NCI-H2171 (cell line): ENCODE data around the gene GJA4.

Source experiments
- DNase-seq: peaks from one replicate; lab custom pipeline; 2025; lab: John Stamatoyannopoulos, UW

The GJA4 gene

DNA sequence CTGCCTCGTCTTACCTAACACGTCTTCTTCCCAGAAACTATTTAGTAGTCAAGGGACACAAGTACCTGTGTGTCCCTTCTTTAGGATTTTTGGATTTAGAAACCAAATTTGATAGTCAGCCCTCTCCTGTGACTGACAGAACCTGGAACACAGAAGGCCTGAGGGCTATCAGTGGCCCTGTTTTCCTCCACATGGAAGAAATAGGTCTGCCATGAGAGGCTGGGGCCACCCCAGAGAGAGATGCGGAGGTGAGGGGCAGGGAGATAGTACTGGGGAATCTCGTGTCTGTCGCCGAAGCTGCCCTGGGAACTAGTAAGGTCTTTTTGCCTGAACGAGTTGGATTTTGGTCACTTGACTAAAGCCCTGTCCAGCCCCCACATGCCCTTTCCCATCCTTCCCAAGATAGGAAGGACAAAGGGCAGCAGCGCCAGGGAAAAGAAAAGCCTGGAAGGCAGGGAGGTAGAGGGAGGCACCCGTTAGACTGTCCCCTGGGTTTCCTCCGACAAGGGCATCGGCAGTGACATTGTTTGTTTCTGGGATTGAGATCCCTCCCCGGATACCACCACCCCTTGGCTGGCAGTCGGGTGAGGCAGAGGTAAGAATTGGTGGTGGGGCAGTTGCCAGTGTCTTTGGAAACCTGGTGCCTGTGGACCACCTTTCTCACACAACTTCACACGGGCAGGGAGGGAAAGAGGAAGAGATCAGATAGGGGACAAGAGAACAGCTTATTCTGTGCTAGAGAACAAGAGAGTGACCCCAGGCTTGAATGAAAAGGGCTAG lies 46.9 kb downstream of the GJA4 start:
- no peak for DNase-seq

GRCh38 chr1:34840426-34840825 lies 47.6 kb downstream of the GJA4 start:
- DNase-seq = no peak

GRCh38 chr1:34842073-34842472 lies 49.3 kb downstream of the GJA4 start:
- no peak for DNase-seq

GRCh38 chr1:34842952-34843371 lies 50.2 kb downstream of the GJA4 start:
- DNase-seq = no peak

DNA sequence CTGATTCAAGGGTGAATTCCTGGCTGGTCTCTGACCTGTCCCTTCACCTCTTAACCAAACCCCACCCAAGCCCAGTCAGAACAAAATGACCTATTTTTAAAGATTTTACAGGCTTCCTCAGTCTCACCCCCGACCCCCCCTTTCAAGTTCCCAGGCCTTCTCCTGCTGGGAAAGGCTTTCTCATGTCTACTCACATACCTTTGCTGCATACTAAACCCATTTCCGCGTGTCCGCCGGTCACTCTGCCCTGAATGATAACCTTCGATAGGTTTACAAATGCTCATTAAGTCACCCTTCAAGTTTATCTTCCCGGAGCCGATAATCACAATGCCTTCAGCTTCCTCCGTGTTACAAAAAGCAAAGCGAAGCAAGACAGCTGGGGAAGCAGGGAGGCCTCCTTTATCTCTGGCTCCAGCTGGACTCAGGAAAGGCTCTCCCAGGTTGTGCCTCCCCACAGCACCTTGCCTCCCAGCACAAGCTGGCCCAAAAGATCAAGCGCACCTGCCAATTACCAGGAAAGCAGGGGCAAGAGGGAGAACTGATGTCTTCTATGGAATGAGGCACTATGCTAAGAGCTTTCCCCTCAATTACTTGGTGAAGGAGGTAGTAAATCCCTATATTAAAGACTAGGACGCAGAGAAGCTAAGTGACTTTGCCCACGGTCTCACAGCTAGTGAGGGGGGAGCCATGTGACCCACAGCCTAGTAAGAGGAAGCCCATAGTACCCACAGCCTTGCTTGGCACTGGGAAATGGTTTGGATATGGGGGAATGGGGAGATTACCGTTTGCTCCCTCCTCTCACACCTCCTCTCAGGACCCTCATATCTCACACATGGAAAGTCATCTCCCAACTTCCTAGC lies 50.8 kb downstream of the GJA4 start:
- DNase-seq = no peak

DNA sequence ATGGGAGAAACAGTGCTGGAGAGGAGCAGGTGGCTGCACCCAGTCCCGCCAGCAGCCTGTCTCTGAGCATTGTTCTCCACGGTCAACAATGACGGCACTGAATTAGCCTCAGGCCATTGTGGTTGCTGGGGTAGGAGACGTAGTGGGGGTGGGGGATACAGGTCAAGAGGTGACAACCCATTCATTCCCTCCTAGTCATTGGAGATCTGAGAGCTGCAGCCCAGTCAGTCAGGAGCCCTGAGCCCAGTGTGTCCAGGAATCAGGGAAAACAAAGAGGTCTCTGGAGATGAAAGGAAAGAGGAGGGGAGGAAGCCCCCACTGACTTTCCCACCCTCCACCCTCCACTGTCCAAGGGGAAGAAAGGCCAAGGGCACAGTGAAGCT lies 51.4 kb downstream of the GJA4 start:
- DNase-seq = no peak
